D721Med (cell line): ENCODE measurements around the gene PRKAR1A.

ENCODE experiments used
- DNase-seq: peaks from one replicate; pipeline ENCODE4 v3.0.0; 2011; ENCODE audit warnings: low spot score; ENCODE audit not compliant: insufficient read length
- FAIRE-seq: peaks from 2 replicates; lab custom pipeline; 2011; peaks lifted over from hg19 to GRCh38; lab: Jason Lieb, UNC
- CTCF ChIP-seq: IDR thresholded peaks from 2 replicates; pipeline ENCODE4 v1.5.1; 2012; ENCODE audit warnings: mild to moderate bottlenecking, control low read depth; ENCODE audit not compliant: insufficient read depth; ENCODE audit errors: missing control alignments

PRKAR1A gene

GRCh38 chr17:68534695-68535088 lies 22.5 kb downstream of the PRKAR1A start:
- DNase-seq = no peak
- FAIRE-seq = no peak
- no peak for TF ChIP-seq CTCF

- DNase-seq (no peak), FAIRE-seq (no peak)
- TF ChIP-seq CTCF = no peak
Measured at GRCh38 chr17:68535922-68536321, 23.7 kb downstream of the PRKAR1A start.

- TF ChIP-seq CTCF = peak; percentile 40
- no peak for FAIRE-seq
- DNase-seq = no peak
Measured at GRCh38 chr17:68539548-68540467, 27.6 kb downstream of the PRKAR1A start.

GRCh38 chr17:68540981-68541380 lies 28.8 kb downstream of the PRKAR1A start:
- no peak for DNase-seq
- FAIRE-seq = no peak
- no peak for TF ChIP-seq CTCF

GRCh38 chr17:68541816-68542215 lies 29.6 kb downstream of the PRKAR1A start:
- FAIRE-seq (no peak), DNase-seq (no peak)
- no peak for TF ChIP-seq CTCF

GRCh38 chr17:68542698-68543463 lies 30.7 kb downstream of the PRKAR1A start:
- DNase-seq (no peak), FAIRE-seq (no peak)
- TF ChIP-seq CTCF = no peak
